Stimulated activated memory B cell treated with anti-CD40 and anti-IgM and Interleukin-4, amounts not matched to agents 10 μg/mL and 1 μg/mL and 100 μg/mL, for 72 hours (primary cell): ENCODE data around the gene SMAD6.

Experiments used
- ATAC-seq: fragments of 150-1000 bp; cut with Tn5 transposase; 2 replicates; pipeline ENCODE4 v1.10.0; 2021
- H3K27ac Mint-ChIP-seq: one replicate; pipeline ENCODE4 v1.8.0; 2022; ENCODE audit warnings: mild to moderate bottlenecking, mixed read lengths
- H3K27me3 Mint-ChIP-seq: one replicate; pipeline ENCODE4 v1.8.0; 2022; ENCODE audit warnings: mixed read lengths
- H3K36me3 Mint-ChIP-seq: one replicate; pipeline ENCODE4 v1.8.0; 2022; ENCODE audit warnings: mixed read lengths
- H3K4me1 Mint-ChIP-seq: one replicate; pipeline ENCODE4 v1.8.0; 2022; ENCODE audit warnings: mixed read lengths
- H3K4me3 Mint-ChIP-seq: one replicate; pipeline ENCODE4 v1.8.0; 2022; ENCODE audit warnings: mild to moderate bottlenecking, moderate library complexity, mixed read lengths
- H3K9me3 Mint-ChIP-seq: one replicate; pipeline ENCODE4 v1.8.0; 2022; ENCODE audit warnings: mixed read lengths

SMAD6 gene

GRCh38 chr15:66705277-66706146 lies 3.5 kb downstream of the SMAD6 start:
- Mint-ChIP-seq H3K27me3 (peaks cover 21% of the 10 kb centered on the region), H3K4me3 (no peak overlapping the region), H3K36me3 (no peaks in the 10 kb centered on the region), H3K27ac (no peak overlapping the region), H3K9me3 (no peaks in the 10 kb centered on the region), H3K4me1 (peaks cover 23% of the 10 kb centered on the region)
- ATAC-seq: no peak

GRCh38 chr15:66706225-66706732 lies 4.2 kb downstream of the SMAD6 start:
- Mint-ChIP-seq H3K27ac (no peak overlapping the region), H3K4me3 (no peak overlapping the region), H3K27me3 (peaks cover 21% of the 10 kb centered on the region), H3K4me1 (peaks cover 23% of the 10 kb centered on the region), H3K36me3 (no peaks in the 10 kb centered on the region), H3K9me3 (no peaks in the 10 kb centered on the region)
- ATAC-seq: no peak

GRCh38 chr15:66706840-66707239 lies 4.8 kb downstream of the SMAD6 start:
- no peak for ATAC-seq
- Mint-ChIP-seq H3K4me1 (peaks cover 20% of the 10 kb centered on the region), H3K4me3 (no peak overlapping the region)

GRCh38 chr15:66707310-66708082 lies 5.5 kb downstream of the SMAD6 start:
- Mint-ChIP-seq H3K27ac (no peak overlapping the region), H3K27me3 (peaks cover 13% of the 10 kb centered on the region), H3K4me1 (peaks cover 13% of the 10 kb centered on the region), H3K9me3 (no peaks in the 10 kb centered on the region), H3K36me3 (no peaks in the 10 kb centered on the region), H3K4me3 (no peak overlapping the region)
- no peak for ATAC-seq

More at GRCh38 chr15:66706840-66707239, 4.8 kb downstream of the SMAD6 start:
- Mint-ChIP-seq H3K27me3 (peaks cover 19% of the 10 kb centered on the region), H3K27ac (no peak overlapping the region), H3K9me3 (no peaks in the 10 kb centered on the region), H3K36me3 (no peaks in the 10 kb centered on the region)

- H3K9me3 Mint-ChIP-seq: no peaks in the 10 kb centered on the region
- H3K4me3 Mint-ChIP-seq: no peak overlapping the region
- ATAC-seq: no peak
- peaks cover 10% of the 10 kb centered on the region for H3K4me1 Mint-ChIP-seq
- no peak overlapping the region for H3K27ac Mint-ChIP-seq
- no peaks in the 10 kb centered on the region for H3K36me3 Mint-ChIP-seq
- H3K27me3 Mint-ChIP-seq: peaks cover 7% of the 10 kb centered on the region
Measured at GRCh38 chr15:66708389-66708788, 6.4 kb downstream of the SMAD6 start.

- Mint-ChIP-seq H3K9me3 (no peaks in the 10 kb centered on the region), H3K27me3 (peaks cover 7% of the 10 kb centered on the region), H3K4me1 (peaks cover 16% of the 10 kb centered on the region), H3K27ac (no peak overlapping the region), H3K36me3 (no peaks in the 10 kb centered on the region), H3K4me3 (no peak overlapping the region)
- ATAC-seq: no peak
Measured at GRCh38 chr15:66709884-66710283, 7.8 kb downstream of the SMAD6 start.

- Mint-ChIP-seq H3K9me3 (no peaks in the 10 kb centered on the region), H3K27ac (no peak overlapping the region), H3K27me3 (peaks cover 9% of the 10 kb centered on the region), H3K4me1 (peaks cover 16% of the 10 kb centered on the region), H3K4me3 (no peak overlapping the region), H3K36me3 (no peaks in the 10 kb centered on the region)
- no peak for ATAC-seq
Measured at GRCh38 chr15:66711260-66711659, 9.2 kb downstream of the SMAD6 start.

GRCh38 chr15:66711862-66712261 lies 9.8 kb downstream of the SMAD6 start:
- H3K4me3 Mint-ChIP-seq: no peak overlapping the region
- peaks cover 16% of the 10 kb centered on the region for H3K4me1 Mint-ChIP-seq
- no peaks in the 10 kb centered on the region for H3K9me3 Mint-ChIP-seq
- peaks cover 15% of the 10 kb centered on the region for H3K27me3 Mint-ChIP-seq
- no peak overlapping the region for H3K27ac Mint-ChIP-seq
- no peak for ATAC-seq
- no peaks in the 10 kb centered on the region for H3K36me3 Mint-ChIP-seq

GRCh38 chr15:66713843-66714508 lies 11.9 kb downstream of the SMAD6 start:
- H3K4me1 Mint-ChIP-seq: peaks cover 16% of the 10 kb centered on the region
- no peak overlapping the region for H3K4me3 Mint-ChIP-seq
- peaks cover 36% of the 10 kb centered on the region for H3K27me3 Mint-ChIP-seq
- H3K9me3 Mint-ChIP-seq: no peaks in the 10 kb centered on the region
- no peak overlapping the region for H3K27ac Mint-ChIP-seq
- H3K36me3 Mint-ChIP-seq: no peaks in the 10 kb centered on the region
- no peak for ATAC-seq

- no peak overlapping the region for H3K27ac Mint-ChIP-seq
- H3K4me1 Mint-ChIP-seq: peaks cover 16% of the 10 kb centered on the region
- no peaks in the 10 kb centered on the region for H3K36me3 Mint-ChIP-seq
- no peak for ATAC-seq
- H3K9me3 Mint-ChIP-seq: no peaks in the 10 kb centered on the region
- no peak overlapping the region for H3K4me3 Mint-ChIP-seq
- peaks cover 36% of the 10 kb centered on the region for H3K27me3 Mint-ChIP-seq
Measured at GRCh38 chr15:66714543-66714981, 12.5 kb downstream of the SMAD6 start.

- ATAC-seq: no peak
- Mint-ChIP-seq H3K27ac (no peak overlapping the region), H3K4me3 (no peak overlapping the region), H3K27me3 (peaks cover 36% of the 10 kb centered on the region), H3K9me3 (no peaks in the 10 kb centered on the region), H3K4me1 (peaks cover 16% of the 10 kb centered on the region), H3K36me3 (no peaks in the 10 kb centered on the region)
Measured at GRCh38 chr15:66715181-66715624, 13.2 kb downstream of the SMAD6 start.

GRCh38 chr15:66715720-66716655 lies 14.0 kb downstream of the SMAD6 start:
- no peak for ATAC-seq
- H3K27me3 Mint-ChIP-seq: peaks cover 42% of the 10 kb centered on the region
- H3K27ac Mint-ChIP-seq: no peak overlapping the region
- H3K4me1 Mint-ChIP-seq: peaks cover 16% of the 10 kb centered on the region
- H3K9me3 Mint-ChIP-seq: no peaks in the 10 kb centered on the region
- no peaks in the 10 kb centered on the region for H3K36me3 Mint-ChIP-seq
- H3K4me3 Mint-ChIP-seq: no peak overlapping the region

- no peak overlapping the region for H3K27ac Mint-ChIP-seq
- no peak for ATAC-seq
- no peak overlapping the region for H3K4me3 Mint-ChIP-seq
- H3K9me3 Mint-ChIP-seq: no peaks in the 10 kb centered on the region
- H3K4me1 Mint-ChIP-seq: peaks cover 16% of the 10 kb centered on the region
- peaks cover 48% of the 10 kb centered on the region for H3K27me3 Mint-ChIP-seq
- no peaks in the 10 kb centered on the region for H3K36me3 Mint-ChIP-seq
Measured at GRCh38 chr15:66716656-66717020, 14.6 kb downstream of the SMAD6 start.

- Mint-ChIP-seq H3K9me3 (no peaks in the 10 kb centered on the region), H3K4me3 (no peak overlapping the region), H3K27me3 (peaks cover 53% of the 10 kb centered on the region), H3K27ac (no peak overlapping the region), H3K36me3 (no peaks in the 10 kb centered on the region), H3K4me1 (peaks cover 14% of the 10 kb centered on the region)
- no peak for ATAC-seq
Measured at GRCh38 chr15:66718220-66718988, 16.4 kb downstream of the SMAD6 start.
